Endodermal cell (in vitro differentiated cells): ENCODE data around the gene EIF2AK3. TPM values are rescaled to one million over a fixed set of nuclear protein-coding genes. Genes with fewer than 3 reads are reported as not detected.
A peak's percentile ranks its signal among the peaks of the same experiment; 100 is the strongest.

Experiments
- DNase-seq: peaks from one replicate; pipeline ENCODE4 v3.0.0-alpha.2; 2017
- H3K27ac ChIP-seq: 2 replicates; pipeline ENCODE4 v1.5.1; 2013; ENCODE audit warnings: mild to moderate bottlenecking, low read depth, low read length, moderate library complexity
- H3K27me3 ChIP-seq: 2 replicates; pipeline ENCODE4 v1.6.1; 2013; ENCODE audit warnings: mild to moderate bottlenecking, low read length, moderate library complexity; ENCODE audit not compliant: insufficient read depth, control insufficient read depth, poor library complexity, severe bottlenecking
- H3K36me3 ChIP-seq: 2 replicates; pipeline ENCODE4 v1.7.0; 2013; ENCODE audit warnings: mild to moderate bottlenecking, low read length, moderate library complexity; ENCODE audit not compliant: control insufficient read depth, insufficient read depth
- H3K4me1 ChIP-seq: one replicate; pipeline ENCODE4 v1.7.0; 2013; ENCODE audit warnings: low read length; ENCODE audit not compliant: control insufficient read depth, insufficient read depth
- H3K4me3 ChIP-seq: 2 replicates; pipeline ENCODE4 v1.5.1; 2013; ENCODE audit warnings: mild to moderate bottlenecking, low read length, moderate library complexity
- H3K9ac ChIP-seq: 2 replicates; pipeline ENCODE4 v1.6.1; 2013; ENCODE audit warnings: mild to moderate bottlenecking, low read length, moderate library complexity; ENCODE audit not compliant: poor library complexity, severe bottlenecking; ENCODE audit errors: extremely low read depth
- H3K9me3 ChIP-seq: 2 replicates; pipeline ENCODE4 v1.6.1; 2013; ENCODE audit warnings: mild to moderate bottlenecking, low read length, moderate library complexity; ENCODE audit not compliant: control insufficient read depth
- H3K27ac Mint-ChIP-seq: 2 replicates; pipeline ENCODE4 v1.8.0; 2020; ENCODE audit warnings: mixed read lengths
- H3K27me3 Mint-ChIP-seq: 2 replicates; pipeline ENCODE4 v1.8.0; 2021; ENCODE audit warnings: mild to moderate bottlenecking, mixed read lengths; ENCODE audit not compliant: insufficient read depth
- H3K36me3 Mint-ChIP-seq: 2 replicates; pipeline ENCODE4 v1.8.0; 2020; ENCODE audit warnings: low read depth, mixed read lengths
- H3K4me1 Mint-ChIP-seq: 2 replicates; pipeline ENCODE4 v1.8.0; 2020; ENCODE audit warnings: mixed read lengths
- H3K4me3 Mint-ChIP-seq: 2 replicates; pipeline ENCODE4 v1.8.0; 2020; ENCODE audit warnings: mild to moderate bottlenecking, moderate library complexity, mixed read lengths
- H3K9me3 Mint-ChIP-seq: 2 replicates; pipeline ENCODE4 v1.8.0; 2020; ENCODE audit warnings: mild to moderate bottlenecking, mixed read lengths
- CTCF ChIP-seq: fragments of 200-600 bp; sonication (generic); conservative IDR thresholded peaks from 2 replicates; pipeline ENCODE4 v1.5.0; 2021; ENCODE audit warnings: antibody characterized with exemption, mild to moderate bottlenecking
- WGBS, 2 experiments: methylation state at CpG; one replicate each; pipeline versions ENCODE4 v1.1.5 to v1.1.7; 2013; ENCODE audit warnings: missing lambda C conversion rate in 2 of 2, mixed read lengths in 1 of 2; ENCODE audit not compliant: insufficient coverage in 1 of 2, insufficient read length in 1 of 2; 5-methylcytosine and 5-hydroxymethylcytosine counted together
- total RNA-seq, 2 donors: library from RNA; stranded (reverse); fragmentation: NEBNext Ultra II Directional in 1 of 2; extraction: Animal tissue kit (Norgen Biotek cat#: 25700) in 1 of 2; gene quantifications; 2 replicates in 1 of 2; 3 replicates in 1 of 2; pipeline ENCODE4 v1.2.1, GENCODE V29; 2021

Gene EIF2AK3
- total RNA-seq, 2 donors from 2014 or later, result 26.3 to 45.2 TPM

- Mint-ChIP-seq H3K27me3 (peaks cover 8% of the 10 kb centered on the region), H3K36me3 (peaks cover 30% of the 10 kb centered on the region), H3K9me3 (no peaks in the 10 kb centered on the region), H3K4me1 (peaks cover 55% of the 10 kb centered on the region), H3K27ac (peak overlapping the region; percentile 76), H3K4me3 (no peak overlapping the region)
- H3K27ac ChIP-seq, result no peak overlapping the region
- DNase-seq, result peak; percentile 72
- peaks cover 18% of the 10 kb centered on the region for H3K27me3 ChIP-seq
- H3K9ac ChIP-seq, result no peak overlapping the region
- H3K36me3 ChIP-seq, result peaks cover 32% of the 10 kb centered on the region
- peaks cover 6% of the 10 kb centered on the region for H3K9me3 ChIP-seq
- no peak for TF ChIP-seq CTCF
- H3K4me3 ChIP-seq, result no peak overlapping the region
- WGBS, 2 experiments, result 18 to 67% methylated on average over 6 to 8 of the region's 8 CpGs
- no peaks in the 10 kb centered on the region for H3K4me1 ChIP-seq
Observed at GRCh38 chr2:88596141-88596830, 31.0 kb downstream of the EIF2AK3 start.

GRCh38 chr2:88591698-88592097 is 35.6 kb downstream of the EIF2AK3 start:
- H3K27ac ChIP-seq, result no peak overlapping the region
- H3K4me3 ChIP-seq, result no peak overlapping the region
- no peak overlapping the region for H3K27ac Mint-ChIP-seq
- TF ChIP-seq CTCF, result no peak
- no peaks in the 10 kb centered on the region for H3K4me1 ChIP-seq
- no peak overlapping the region for H3K9ac ChIP-seq
- H3K4me1 Mint-ChIP-seq, result peaks cover 23% of the 10 kb centered on the region
- H3K9me3 Mint-ChIP-seq, result no peaks in the 10 kb centered on the region
- peaks cover 6% of the 10 kb centered on the region for H3K9me3 ChIP-seq
- peaks cover 48% of the 10 kb centered on the region for H3K36me3 Mint-ChIP-seq
- WGBS, 2 experiments, result 95% methylated on average over 2 of the region's 2 CpGs; no CpG with 5 or more reads in 1 of the 2 experiments
- no peak overlapping the region for H3K4me3 Mint-ChIP-seq
- H3K36me3 ChIP-seq, result peaks cover 65% of the 10 kb centered on the region
- no peak for DNase-seq
- H3K27me3 Mint-ChIP-seq, result peaks cover 2% of the 10 kb centered on the region
- no peaks in the 10 kb centered on the region for H3K27me3 ChIP-seq

- DNase-seq, result peak; percentile 77
- Mint-ChIP-seq H3K9me3 (no peaks in the 10 kb centered on the region), H3K36me3 (peaks cover 48% of the 10 kb centered on the region), H3K4me1 (peaks cover 17% of the 10 kb centered on the region), H3K27ac (no peak overlapping the region), H3K27me3 (peaks cover 2% of the 10 kb centered on the region), H3K4me3 (no peak overlapping the region)
- H3K27me3 ChIP-seq, result no peaks in the 10 kb centered on the region
- TF ChIP-seq CTCF, result peak; percentile 93
- peaks cover 65% of the 10 kb centered on the region for H3K36me3 ChIP-seq
- H3K4me3 ChIP-seq, result no peak overlapping the region
- H3K9ac ChIP-seq, result no peak overlapping the region
- 89% methylated on average over 2 of the region's 2 CpGs; no CpG with 5 or more reads in 1 of the 2 experiments for WGBS, 2 experiments
- H3K27ac ChIP-seq, result no peak overlapping the region
- H3K9me3 ChIP-seq, result peaks cover 6% of the 10 kb centered on the region
- H3K4me1 ChIP-seq, result no peaks in the 10 kb centered on the region
Observed at GRCh38 chr2:88590998-88591613, 36.2 kb downstream of the EIF2AK3 start.
